SK-N-SH treated with all-trans-retinoic acid at 6 μM for 48 hours (cell line): ENCODE results near the gene IGFL2.
A peak's percentile ranks its signal among the peaks of the same experiment; 100 is the strongest.

Experiments
- ATAC-seq: fragments of 200-7000 bp; cut with Tn5 transposase; 3 replicates; pipeline ENCODE4 v1.9.1; 2020; ENCODE audit warnings: mild to moderate bottlenecking, moderate library complexity
- ARNTL ChIP-seq: fragments of 450-650 bp; formaldehyde crosslinking; IDR thresholded peaks from 2 replicates; pipeline ENCODE4 v1.5.0; 2020; ENCODE audit warnings: low read depth, mild to moderate bottlenecking, moderate library complexity, borderline replicate concordance
- BACH2 ChIP-seq: fragments of 250-450 bp; sonication (Bioruptor Pico); IDR thresholded peaks from 2 replicates; pipeline ENCODE4 v1.9.0; 2021; ENCODE audit warnings: mild to moderate bottlenecking, borderline replicate concordance
- CREB5 ChIP-seq: fragments of 250-450 bp; sonication (Bioruptor Pico); IDR thresholded peaks from 2 replicates; pipeline ENCODE4 v1.5.1; 2020; ENCODE audit warnings: low read depth, mild to moderate bottlenecking, moderate library complexity
- CSDC2 ChIP-seq: fragments of 250-450 bp; sonication (Bioruptor Pico); IDR thresholded peaks from 2 replicates; pipeline ENCODE4 v1.5.0; 2020; ENCODE audit warnings: mild to moderate bottlenecking, moderate library complexity
- ESRRG ChIP-seq: fragments of 250-450 bp; sonication (Bioruptor Pico); IDR thresholded peaks from 2 replicates; pipeline ENCODE4 v1.6.1; 2021; ENCODE audit warnings: mild to moderate bottlenecking
- GLIS3 ChIP-seq: fragments of 250-450 bp; sonication (Bioruptor Pico); IDR thresholded peaks from 2 replicates; pipeline ENCODE4 v1.5.0; 2020; ENCODE audit warnings: mild to moderate bottlenecking, moderate library complexity
- ISL1 ChIP-seq: fragments of 250-450 bp; sonication (Bioruptor Pico); IDR thresholded peaks from 2 replicates; pipeline ENCODE4 v2.1.2; 2022; ENCODE audit warnings: mild to moderate bottlenecking, moderate library complexity
- OSR1 ChIP-seq: fragments of 250-450 bp; sonication (Bioruptor Pico); IDR thresholded peaks from 2 replicates; pipeline ENCODE4 v1.8.0; 2022; ENCODE audit warnings: moderate library complexity, mild to moderate bottlenecking, inconsistent platforms
- PATZ1 ChIP-seq: fragments of 250-450 bp; sonication (Bioruptor Pico); IDR thresholded peaks from 2 replicates; pipeline ENCODE4 v1.8.0; 2020; ENCODE audit warnings: mild to moderate bottlenecking, moderate library complexity, borderline replicate concordance
- POU6F1 ChIP-seq: fragments of 250-450 bp; sonication (Bioruptor Pico); IDR thresholded peaks from 2 replicates; pipeline ENCODE4 v1.8.0; 2021; ENCODE audit warnings: low read depth, mild to moderate bottlenecking, moderate library complexity, borderline replicate concordance
- PPARA ChIP-seq: fragments of 250-450 bp; sonication (Bioruptor Pico); IDR thresholded peaks from 2 replicates; pipeline ENCODE4 v1.5.0; 2020; ENCODE audit warnings: mild to moderate bottlenecking, borderline replicate concordance
- RARB ChIP-seq: fragments of 250-450 bp; sonication (Bioruptor Pico); IDR thresholded peaks from 2 replicates; pipeline ENCODE4 v1.8.0; 2021; ENCODE audit warnings: mild to moderate bottlenecking, moderate library complexity
- TCF4 ChIP-seq: fragments of 250-450 bp; sonication (Bioruptor Pico); IDR thresholded peaks from 2 replicates; pipeline ENCODE4 v1.8.0; 2021; ENCODE audit warnings: mild to moderate bottlenecking, moderate library complexity, borderline replicate concordance
- TOX ChIP-seq: fragments of 250-450 bp; sonication (Bioruptor Pico); IDR thresholded peaks from 2 replicates; pipeline ENCODE4 v1.8.0; 2021; ENCODE audit warnings: mild to moderate bottlenecking, moderate library complexity, borderline replicate concordance
- TSHZ2 ChIP-seq: fragments of 250-450 bp; sonication (Bioruptor Pico); IDR thresholded peaks from 2 replicates; pipeline ENCODE4 v1.5.0; 2020; ENCODE audit warnings: mild to moderate bottlenecking, moderate library complexity
- ZC3H10 ChIP-seq: fragments of 250-450 bp; sonication (Bioruptor Pico); IDR thresholded peaks from 2 replicates; pipeline ENCODE4 v1.5.1; 2021; ENCODE audit warnings: mild to moderate bottlenecking, moderate library complexity
- ZFP3 ChIP-seq: fragments of 250-450 bp; sonication (Bioruptor Pico); IDR thresholded peaks from 2 replicates; pipeline ENCODE4 v1.5.0; 2020; ENCODE audit warnings: mild to moderate bottlenecking, moderate library complexity
- ZFP30 ChIP-seq: fragments of 450-650 bp; formaldehyde crosslinking; IDR thresholded peaks from 2 replicates; pipeline ENCODE4 v1.5.0; 2022; ENCODE audit warnings: mild to moderate bottlenecking, moderate library complexity
- ZNF70 ChIP-seq: fragments of 450-650 bp; formaldehyde crosslinking; IDR thresholded peaks from 2 replicates; pipeline ENCODE4 v1.5.0; 2020; ENCODE audit warnings: mild to moderate bottlenecking, moderate library complexity
- ZNF8 ChIP-seq: fragments of 450-650 bp; formaldehyde crosslinking; IDR thresholded peaks from 2 replicates; pipeline ENCODE4 v1.5.0; 2020; ENCODE audit warnings: mild to moderate bottlenecking, moderate library complexity

Gene IGFL2

GRCh38 chr19:46131485-46132143 lies 16.4 kb upstream of the IGFL2 start:
- no peak for ATAC-seq
- TF ChIP-seq ZC3H10 (CRISPR knock-in tag) (no peak), GLIS3 (CRISPR knock-in tag) (no peak), ESRRG (CRISPR knock-in tag) (no peak), CREB5 (CRISPR knock-in tag) (no peak), BACH2 (CRISPR knock-in tag) (no peak), ZFP3 (CRISPR knock-in tag) (no peak), ZFP30 (no peak), ISL1 (no peak), PPARA (CRISPR knock-in tag) (no peak), POU6F1 (CRISPR knock-in tag) (no peak)

- TF ChIP-seq CSDC2 (CRISPR knock-in tag): no peak
- TF ChIP-seq ISL1: no peak
- TF ChIP-seq ZFP30: no peak
- no peak for TF ChIP-seq RARB (CRISPR knock-in tag)
- TF ChIP-seq ZNF8: no peak
- TF ChIP-seq GLIS3 (CRISPR knock-in tag): no peak
- no peak for TF ChIP-seq TOX (CRISPR knock-in tag)
- no peak for TF ChIP-seq TSHZ2
- no peak for TF ChIP-seq ARNTL
- TF ChIP-seq CREB5 (CRISPR knock-in tag): no peak
- no peak for TF ChIP-seq PPARA (CRISPR knock-in tag)
- no peak for TF ChIP-seq PATZ1
- ATAC-seq: no peak; the same call in 2 of the 3 replicates
These were observed 15.4 kb upstream of the IGFL2 start for GRCh38 chr19:46132508-46133100.

GRCh38 chr19:46133101-46133627 lies 14.9 kb upstream of the IGFL2 start:
- no peak for TF ChIP-seq ZNF70 (CRISPR knock-in tag)
- TF ChIP-seq CSDC2 (CRISPR knock-in tag): no peak
- no peak for TF ChIP-seq ISL1
- TF ChIP-seq BACH2 (CRISPR knock-in tag): no peak
- TF ChIP-seq CREB5 (CRISPR knock-in tag): no peak
- TF ChIP-seq OSR1 (CRISPR knock-in tag): peak; percentile 72; the same call in 1 of the 2 replicates
- TF ChIP-seq GLIS3 (CRISPR knock-in tag): no peak
- no peak for TF ChIP-seq TCF4 (CRISPR knock-in tag)
- peak; percentile 78 for ATAC-seq
